SU-DHL-6 (cell line): ENCODE data around the gene ABHD2.

Source experiments
- CTCF ChIP-seq: fragments of 200-600 bp; sonication (generic); IDR thresholded peaks from one replicate; pipeline ENCODE4 v1.5.1; 2017; ENCODE audit warnings: antibody characterized with exemption, mild to moderate bottlenecking, low read length, moderate library complexity; ENCODE audit not compliant: insufficient read depth, poor library complexity, severe bottlenecking
- EZH2phosphoT487 ChIP-seq: fragments of 200-600 bp; sonication (generic), shearing (Covaris generic); conservative IDR thresholded peaks from 2 replicates; pipeline ENCODE4 v1.6.1; 2018; ENCODE audit warnings: mild to moderate bottlenecking, antibody characterized with exemption, low read length, moderate library complexity, mixed read lengths

GRCh38 chr15:89054873-89055272 lies 33.4 kb upstream of the ABHD2 start:
- TF ChIP-seq CTCF = no peak
- TF ChIP-seq EZH2phosphoT487 = no peak
